Skeletal muscle tissue (tissue), 4 donors: ENCODE data around the gene GDI1. TPM values are rescaled to one million over a fixed set of nuclear protein-coding genes. Genes with fewer than 3 reads are reported as not detected.

Experiments used
- H3K27ac ChIP-seq: one replicate; pipeline ENCODE4 v1.7.0; 2013; ENCODE audit warnings: mild to moderate bottlenecking, low read depth, low read length, inconsistent platforms
- H3K27me3 ChIP-seq, 3 donors: one replicate each; pipeline ENCODE4 v1.7.0; 2013; ENCODE audit warnings: low read length in 3 of 3; ENCODE audit not compliant: control insufficient read depth in 3 of 3, insufficient read depth in 3 of 3
- H3K36me3 ChIP-seq, 3 donors: one replicate each; pipeline ENCODE4 v1.7.0; 2013; ENCODE audit warnings: low read length in 3 of 3; ENCODE audit not compliant: control insufficient read depth in 3 of 3, insufficient read depth in 3 of 3
- H3K4me1 ChIP-seq, 3 donors: one replicate each; pipeline ENCODE4 v1.7.0; 2013; ENCODE audit warnings: low read length in 3 of 3, mild to moderate bottlenecking in 3 of 3; ENCODE audit not compliant: control insufficient read depth in 3 of 3, insufficient read depth in 3 of 3
- H3K4me3 ChIP-seq, 3 donors: one replicate each; pipeline ENCODE4 v1.7.0; 2013; ENCODE audit warnings: low read length in 3 of 3
- H3K9ac ChIP-seq, 3 donors: one replicate each; pipeline ENCODE4 v1.7.0; 2013; ENCODE audit warnings: low read length in 3 of 3, mild to moderate bottlenecking in 3 of 3, moderate library complexity in 2 of 3, low read depth in 1 of 3
- H3K9me3 ChIP-seq, 3 donors: one replicate each; pipeline ENCODE4 v1.7.0; 2013; ENCODE audit warnings: low read length in 3 of 3; ENCODE audit not compliant: control insufficient read depth in 3 of 3
- total RNA-seq: library from RNA; depleted of rRNA; stranded (reverse); fragments of >200 nt; gene quantifications from one replicate; pipeline ENCODE4 v1.2.3, GENCODE V29; 2014
- donor health status: Osteomylitis.

Gene GDI1
- total RNA-seq, 1 donor from 2014 or later: 35.5 TPM

GRCh38 chrX:154436374-154436982 is 476 bp upstream of the GDI1 start:
- Histone ChIP-seq H3K27ac (peak overlapping the region; percentile 40), H3K4me3 (peak overlapping the region; percentile 14 to 77 (median 61)), H3K9ac (peak overlapping the region in 2 of 3 donors; percentile 45 to 73), H3K9me3 (no peaks in the 10 kb centered on the region), H3K36me3 (peaks cover 28 to 41% (median 29%) of the 10 kb centered on the region in 3 donors), H3K4me1 (peaks cover 13 to 22% (median 18%) of the 10 kb centered on the region in 3 donors), H3K27me3 (no peaks in the 10 kb centered on the region)

DNA sequence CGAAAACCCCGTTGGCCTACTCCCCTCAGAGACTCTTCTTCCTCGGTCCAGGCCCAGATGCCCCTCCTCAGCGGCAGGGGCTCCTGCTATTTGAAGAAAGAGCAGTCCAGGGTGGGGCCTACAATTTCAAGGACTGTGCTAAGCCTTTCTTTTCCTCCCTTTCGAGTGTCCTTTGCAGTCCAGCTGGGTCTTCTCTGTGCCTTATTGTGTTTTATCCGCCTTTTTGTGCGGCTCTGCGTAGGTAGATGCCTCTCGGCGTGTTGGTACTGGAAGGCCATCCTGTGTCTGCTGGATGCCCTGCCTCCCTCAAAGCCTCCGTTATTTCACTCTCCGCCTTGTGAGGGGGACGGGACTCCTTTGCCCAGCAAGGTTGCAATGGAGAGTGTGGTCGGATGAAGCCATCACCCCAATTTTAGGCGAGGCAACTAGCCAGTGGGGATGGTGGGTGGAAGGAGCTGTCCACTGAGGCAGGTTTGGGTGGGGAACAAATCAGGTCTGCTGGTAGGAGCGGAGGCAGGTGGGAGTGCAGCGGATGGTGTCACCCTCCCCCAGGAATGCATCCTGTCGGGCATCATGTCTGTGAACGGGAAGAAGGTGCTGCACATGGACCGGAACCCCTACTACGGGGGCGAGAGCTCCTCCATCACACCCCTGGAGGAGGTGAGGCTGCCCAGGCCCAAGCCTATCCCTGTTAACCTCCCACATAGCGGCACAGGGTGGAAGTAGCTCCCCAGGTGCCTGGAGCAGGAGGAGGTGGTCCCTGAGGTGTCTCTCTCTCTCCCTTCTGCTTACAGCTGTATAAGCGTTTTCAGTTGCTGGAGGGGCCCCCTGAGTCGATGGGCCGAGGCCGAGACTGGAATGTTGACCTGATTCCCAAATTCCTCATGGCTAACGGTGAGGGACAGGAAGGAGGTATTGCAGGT is 1.3 kb downstream of the GDI1 start:
- H3K9ac ChIP-seq: peak overlapping the region; percentile 38 to 75 (median 70)
- peaks cover 26 to 35% (median 33%) of the 10 kb centered on the region in 3 donors for H3K36me3 ChIP-seq
- H3K9me3 ChIP-seq: no peaks in the 10 kb centered on the region
- H3K27me3 ChIP-seq: no peaks in the 10 kb centered on the region
- H3K27ac ChIP-seq: no peak overlapping the region
- H3K4me1 ChIP-seq: peaks cover 13 to 24% (median 18%) of the 10 kb centered on the region in 3 donors
- H3K4me3 ChIP-seq: peak overlapping the region; percentile 68 to 79 (median 77)

GRCh38 chrX:154439841-154440240 is 2.9 kb downstream of the GDI1 start:
- Histone ChIP-seq H3K4me3 (no peak overlapping the region), H3K9me3 (no peaks in the 10 kb centered on the region), H3K27me3 (no peaks in the 10 kb centered on the region), H3K27ac (no peak overlapping the region), H3K4me1 (peaks cover 19 to 35% (median 28%) of the 10 kb centered on the region in 3 donors), H3K36me3 (peaks cover 18 to 25% (median 18%) of the 10 kb centered on the region in 3 donors), H3K9ac (no peak overlapping the region)

DNA sequence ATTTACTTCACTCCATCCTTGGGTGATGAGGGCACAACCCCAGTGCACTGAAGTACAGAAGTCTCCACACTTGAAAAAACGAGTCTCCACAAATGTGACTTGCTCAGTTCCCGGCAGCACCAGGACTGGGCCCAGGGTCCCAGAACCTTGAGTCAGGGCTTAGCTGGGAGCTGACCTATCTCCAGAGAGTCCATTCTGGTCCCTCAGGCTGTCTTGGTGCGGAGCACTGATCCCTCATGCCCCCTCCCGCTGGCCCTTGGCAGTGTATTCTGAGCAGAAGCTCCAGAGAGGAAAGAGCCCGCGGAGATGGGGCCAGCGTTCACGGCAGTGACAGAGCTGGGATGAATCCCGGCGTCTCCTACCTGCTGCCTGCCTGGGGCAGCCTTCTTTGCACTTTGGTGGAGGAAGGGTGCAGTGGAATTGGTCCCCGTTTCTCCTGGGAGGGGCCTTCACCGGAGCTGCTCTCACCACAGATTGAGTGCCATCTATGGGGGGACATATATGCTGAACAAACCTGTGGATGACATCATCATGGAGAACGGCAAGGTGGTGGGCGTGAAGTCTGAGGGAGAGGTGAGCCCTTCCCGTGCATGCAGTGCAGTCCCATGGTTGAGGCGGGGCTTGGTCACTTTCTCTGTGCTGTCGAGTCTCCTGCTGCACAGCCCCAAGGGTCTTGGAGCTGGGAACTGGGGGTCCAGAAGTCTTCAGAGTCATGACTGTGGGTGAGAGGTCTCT is 3.8 kb downstream of the GDI1 start:
- peaks cover 27 to 42% (median 34%) of the 10 kb centered on the region in 3 donors for H3K4me1 ChIP-seq
- H3K9me3 ChIP-seq: no peaks in the 10 kb centered on the region
- no peaks in the 10 kb centered on the region for H3K27me3 ChIP-seq
- H3K27ac ChIP-seq: no peak overlapping the region
- H3K9ac ChIP-seq: no peak overlapping the region
- no peak overlapping the region for H3K4me3 ChIP-seq
- H3K36me3 ChIP-seq: peaks cover 13 to 19% (median 16%) of the 10 kb centered on the region in 3 donors

DNA sequence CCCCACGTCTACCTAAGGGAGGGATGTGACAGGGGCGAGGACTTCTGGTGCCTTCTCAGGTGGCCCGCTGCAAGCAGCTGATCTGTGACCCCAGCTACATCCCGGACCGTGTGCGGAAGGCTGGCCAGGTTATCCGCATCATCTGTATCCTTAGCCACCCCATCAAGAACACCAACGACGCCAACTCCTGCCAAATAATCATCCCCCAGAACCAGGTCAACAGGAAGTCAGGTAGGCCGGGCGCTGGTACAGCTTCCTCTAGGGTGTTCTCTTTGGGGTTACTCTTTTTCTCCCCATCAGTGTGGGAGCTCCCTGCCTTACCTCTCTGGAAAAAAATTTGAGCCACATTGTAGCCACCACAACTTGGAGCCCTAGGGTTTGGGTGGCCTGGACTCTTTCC is 4.6 kb downstream of the GDI1 start:
- Histone ChIP-seq H3K4me1 (peaks cover 29 to 40% (median 29%) of the 10 kb centered on the region in 3 donors), H3K9ac (no peak overlapping the region), H3K27ac (no peak overlapping the region), H3K36me3 (peaks cover 16 to 22% (median 16%) of the 10 kb centered on the region in 3 donors), H3K4me3 (no peak overlapping the region), H3K9me3 (no peaks in the 10 kb centered on the region), H3K27me3 (no peaks in the 10 kb centered on the region)

GRCh38 chrX:154441984-154442707 is 5.2 kb downstream of the GDI1 start:
- Histone ChIP-seq H3K27ac (no peak overlapping the region), H3K4me3 (no peak overlapping the region), H3K9me3 (no peaks in the 10 kb centered on the region), H3K4me1 (peaks cover 29 to 40% (median 29%) of the 10 kb centered on the region in 3 donors), H3K9ac (no peak overlapping the region), H3K27me3 (no peaks in the 10 kb centered on the region), H3K36me3 (peaks cover 20 to 26% (median 22%) of the 10 kb centered on the region in 3 donors)

- H3K9ac ChIP-seq: peak overlapping the region; percentile 51 to 76 (median 70)
- H3K4me3 ChIP-seq: peak overlapping the region; percentile 48 to 66 (median 60)
- H3K27me3 ChIP-seq: no peaks in the 10 kb centered on the region
- no peaks in the 10 kb centered on the region for H3K9me3 ChIP-seq
- H3K4me1 ChIP-seq: peaks cover 19 to 31% (median 20%) of the 10 kb centered on the region in 3 donors
- peaks cover 25 to 29% (median 27%) of the 10 kb centered on the region in 3 donors for H3K36me3 ChIP-seq
- H3K27ac ChIP-seq: peak overlapping the region; percentile 89
These were observed 6.5 kb downstream of the GDI1 start for GRCh38 chrX:154443479-154443910.

GRCh38 chrX:154443992-154444754 is 7.2 kb downstream of the GDI1 start, which contains the start of gene FAM50A:
Gene FAM50A, plus strand, starts transcription at chrX:154444141. Its CDS starts 95 bp downstream, at chrX:154444236.
- no peaks in the 10 kb centered on the region for H3K9me3 ChIP-seq
- peaks cover 28 to 36% (median 32%) of the 10 kb centered on the region in 3 donors for H3K36me3 ChIP-seq
- peaks cover 16 to 24% (median 16%) of the 10 kb centered on the region in 3 donors for H3K4me1 ChIP-seq
- no peaks in the 10 kb centered on the region for H3K27me3 ChIP-seq
- peak within 1 kb of the TSS; percentile 89 for H3K27ac ChIP-seq
- H3K9ac ChIP-seq: peak within 1 kb of the TSS; percentile 60 to 84 (median 74)
- peak within 1 kb of the TSS; percentile 49 to 72 (median 61) for H3K4me3 ChIP-seq
